GM06990 (cell line): ENCODE results near the gene BRAF.
"Not testable (repeated sequence)": the region's sequence is repeated elsewhere in the genome, so short reads cannot be mapped to it uniquely, and the experiment has no call there.

Experiments
- DNase-seq: peaks from one replicate; pipeline ENCODE4 v3.0.0-alpha.2; 2011; ENCODE audit not compliant: insufficient read length; ENCODE audit errors: extremely low read depth
- H3K27me3 ChIP-seq: replicated peaks from 2 replicates; pipeline ENCODE4 v1.6.0; 2011; ENCODE audit warnings: low read length; ENCODE audit not compliant: control insufficient read depth, insufficient read depth
- H3K36me3 ChIP-seq: 2 replicates; pipeline ENCODE4 v1.5.1; 2011; ENCODE audit warnings: low read length; ENCODE audit not compliant: control insufficient read depth, insufficient read depth
- H3K4me3 ChIP-seq: replicated peaks from 2 replicates; pipeline ENCODE4 v1.5.1; 2011; ENCODE audit warnings: low read depth, mild to moderate bottlenecking, control low read depth, low read length
- TF ChIP-seq, protein P1 (sequence below): IDR thresholded peaks from 2 replicates; pipeline ENCODE4 v1.5.1; 2011; ENCODE audit warnings: low read length, control low read depth, mild to moderate bottlenecking, inconsistent platforms; ENCODE audit not compliant: insufficient read depth, poor library complexity, severe bottlenecking

The BRAF gene

GRCh38 chr7:140896996-140897395 is 27.7 kb downstream of the BRAF start:
- Histone ChIP-seq H3K4me3 (no peak overlapping the region), H3K36me3 (no peaks in the 10 kb centered on the region), H3K27me3 (no peaks in the 10 kb centered on the region)
- TF ChIP-seq, protein P1, sequence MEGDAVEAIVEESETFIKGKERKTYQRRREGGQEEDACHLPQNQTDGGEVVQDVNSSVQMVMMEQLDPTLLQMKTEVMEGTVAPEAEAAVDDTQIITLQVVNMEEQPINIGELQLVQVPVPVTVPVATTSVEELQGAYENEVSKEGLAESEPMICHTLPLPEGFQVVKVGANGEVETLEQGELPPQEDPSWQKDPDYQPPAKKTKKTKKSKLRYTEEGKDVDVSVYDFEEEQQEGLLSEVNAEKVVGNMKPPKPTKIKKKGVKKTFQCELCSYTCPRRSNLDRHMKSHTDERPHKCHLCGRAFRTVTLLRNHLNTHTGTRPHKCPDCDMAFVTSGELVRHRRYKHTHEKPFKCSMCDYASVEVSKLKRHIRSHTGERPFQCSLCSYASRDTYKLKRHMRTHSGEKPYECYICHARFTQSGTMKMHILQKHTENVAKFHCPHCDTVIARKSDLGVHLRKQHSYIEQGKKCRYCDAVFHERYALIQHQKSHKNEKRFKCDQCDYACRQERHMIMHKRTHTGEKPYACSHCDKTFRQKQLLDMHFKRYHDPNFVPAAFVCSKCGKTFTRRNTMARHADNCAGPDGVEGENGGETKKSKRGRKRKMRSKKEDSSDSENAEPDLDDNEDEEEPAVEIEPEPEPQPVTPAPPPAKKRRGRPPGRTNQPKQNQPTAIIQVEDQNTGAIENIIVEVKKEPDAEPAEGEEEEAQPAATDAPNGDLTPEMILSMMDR, result no peak
- DNase-seq, result no peak

DNA sequence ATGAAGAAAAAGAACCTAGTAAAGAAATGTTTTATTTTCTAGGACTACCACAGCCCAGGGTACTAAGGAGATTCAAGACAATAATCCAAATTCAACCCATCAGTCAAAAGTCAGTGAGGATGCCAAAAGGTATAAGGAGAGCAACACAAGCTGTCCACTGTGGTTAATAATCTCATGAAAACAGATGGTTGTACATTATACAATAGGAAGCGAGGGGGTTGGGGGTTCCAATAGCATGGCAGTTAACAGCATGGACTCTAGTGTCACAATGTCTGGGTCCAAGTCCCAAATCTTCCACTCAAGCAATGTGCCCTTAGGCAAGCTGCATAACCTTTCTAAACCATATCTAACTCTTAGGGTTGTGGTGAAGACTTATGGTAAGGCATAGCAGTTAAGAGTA is 35.1 kb downstream of the BRAF start:
- Histone ChIP-seq H3K27me3 (no peaks in the 10 kb centered on the region), H3K4me3 (no peak overlapping the region), H3K36me3 (no peaks in the 10 kb centered on the region)
- TF ChIP-seq, protein P1, result no peak
- DNase-seq, result no peak

DNA sequence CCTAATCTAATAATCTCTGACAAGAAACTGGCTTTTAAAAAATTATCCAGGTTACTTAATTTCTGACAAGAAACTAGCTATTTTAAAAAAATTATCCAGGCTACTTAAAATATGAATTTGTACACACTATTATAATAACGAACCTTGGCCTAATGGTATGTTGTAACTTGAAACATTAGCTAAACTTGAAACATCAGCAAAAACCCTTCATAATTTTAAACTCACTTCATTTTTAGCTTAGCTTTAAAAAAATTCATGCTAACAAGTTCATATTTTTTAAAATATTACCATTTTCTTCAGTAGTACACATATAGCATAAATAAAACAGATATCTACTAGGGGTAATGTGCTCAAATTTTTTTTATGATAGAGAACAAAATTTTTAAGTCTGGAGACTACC is 35.6 kb downstream of the BRAF start:
- Histone ChIP-seq H3K27me3 (no peaks in the 10 kb centered on the region), H3K4me3 (no peak overlapping the region), H3K36me3 (no peaks in the 10 kb centered on the region)
- no peak for DNase-seq
- TF ChIP-seq, protein P1, result no peak

DNA sequence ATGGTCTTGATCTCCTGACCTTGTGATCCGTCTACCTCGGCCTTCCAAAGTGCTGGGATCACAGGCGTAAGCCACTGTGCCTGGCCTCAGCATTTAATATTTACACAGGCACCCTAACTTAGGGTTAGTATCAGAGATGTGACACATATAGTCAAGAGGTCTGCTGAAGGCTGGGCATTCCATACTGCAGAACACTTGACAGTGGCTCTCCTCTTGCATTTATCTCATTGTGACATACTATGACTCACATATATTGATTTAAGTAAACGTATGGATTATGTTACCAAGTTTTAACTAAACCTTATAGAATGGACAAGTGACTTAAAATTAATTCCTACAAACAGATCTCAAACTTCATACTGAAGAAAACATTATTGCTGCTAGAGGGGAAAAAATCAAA is 36.6 kb downstream of the BRAF start:
- TF ChIP-seq, protein P1, result no peak

GRCh38 chr7:140885735-140886334 is 38.9 kb downstream of the BRAF start:
- DNase-seq, result no peak
- Histone ChIP-seq H3K27me3 (no peaks in the 10 kb centered on the region), H3K36me3 (no peaks in the 10 kb centered on the region), H3K4me3 (no peak overlapping the region)
- TF ChIP-seq, protein P1, result no peak

More for the DNA sequence above, 36.6 kb downstream of the BRAF start:
- Histone ChIP-seq H3K4me3 (no peak overlapping the region), H3K36me3 (no peaks in the 10 kb centered on the region), H3K27me3 (no peaks in the 10 kb centered on the region)
- DNase-seq, result no peak

DNA sequence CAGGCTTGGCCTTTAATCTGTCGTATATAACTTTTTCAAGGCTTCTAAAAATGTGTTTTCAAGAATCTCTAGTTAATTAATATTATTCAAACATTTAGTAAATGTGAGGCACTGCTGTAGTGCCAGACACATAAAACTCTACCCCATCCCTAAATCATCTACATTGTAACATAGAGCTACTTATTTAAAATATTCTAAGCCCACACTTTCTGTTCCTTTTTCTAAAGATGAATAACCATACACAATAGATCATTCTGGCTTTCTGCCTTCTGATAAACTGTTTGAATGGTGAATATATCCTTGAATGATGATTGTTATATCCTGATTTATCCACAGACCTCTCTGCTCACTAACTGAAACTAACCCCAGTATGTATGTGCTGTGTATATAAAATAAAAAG is 41.4 kb downstream of the BRAF start:
- H3K27me3 ChIP-seq, result no peaks in the 10 kb centered on the region
- TF ChIP-seq, protein P1, result no peak
- no peaks in the 10 kb centered on the region for H3K36me3 ChIP-seq
- no peak overlapping the region for H3K4me3 ChIP-seq
- no peak for DNase-seq

DNA sequence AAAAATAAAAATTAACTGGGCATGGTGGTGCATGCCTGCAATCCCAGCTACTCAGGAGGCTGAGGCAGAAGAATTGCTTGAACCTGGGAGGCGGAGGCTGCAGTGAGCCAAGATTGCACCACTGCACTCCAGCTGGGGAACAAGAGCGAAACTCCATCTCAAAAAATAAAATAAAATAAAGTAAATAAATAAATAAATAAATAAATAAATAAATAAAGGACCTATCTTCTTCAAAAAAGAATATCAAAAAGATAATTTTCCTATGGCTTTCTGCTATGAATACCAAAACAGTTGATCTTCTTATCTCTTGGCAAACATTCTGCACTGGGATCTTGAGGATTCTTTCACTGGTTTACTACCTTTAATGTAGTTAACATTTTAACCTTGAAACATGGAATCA is 41.9 kb downstream of the BRAF start:
- not testable (repeated sequence) for DNase-seq, H3K4me3 ChIP-seq, H3K36me3 ChIP-seq, H3K27me3 ChIP-seq
